Fibroblast of skin of right biceps (primary cell): ENCODE measurements around the gene PARD3.
"Not testable (repeated sequence)": the region's sequence is repeated elsewhere in the genome, so short reads cannot be mapped to it uniquely, and the experiment has no call there.

ENCODE experiments used
- DNase-seq: peaks from one replicate; pipeline ENCODE4 v3.0.0-alpha.2; 2013

The PARD3 gene

DNA sequence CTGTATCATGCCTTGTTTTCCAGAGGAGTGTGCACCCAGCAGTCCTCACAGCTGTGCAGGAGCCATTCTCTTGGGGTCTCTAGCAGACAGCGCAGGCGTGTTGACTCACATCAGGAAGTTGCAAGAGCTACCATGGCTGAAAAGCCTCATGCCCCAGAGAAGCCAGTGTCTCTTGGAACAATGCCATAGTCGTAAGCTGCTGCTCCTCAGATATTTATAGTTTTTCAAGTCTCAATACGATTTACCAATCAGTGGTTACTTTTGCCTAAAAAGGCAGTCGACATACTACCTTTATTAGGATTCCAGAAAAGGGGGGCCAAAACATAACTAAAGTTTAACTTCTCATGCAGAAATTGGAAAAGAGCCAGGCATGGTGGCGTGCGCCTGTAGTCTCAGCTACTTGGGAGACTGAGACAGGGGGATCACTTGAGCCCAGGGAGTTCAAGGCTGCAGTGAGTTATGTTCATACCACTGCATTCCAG lies 407.7 kb downstream of the PARD3 start:
- DNase-seq: peak; percentile 61

DNA sequence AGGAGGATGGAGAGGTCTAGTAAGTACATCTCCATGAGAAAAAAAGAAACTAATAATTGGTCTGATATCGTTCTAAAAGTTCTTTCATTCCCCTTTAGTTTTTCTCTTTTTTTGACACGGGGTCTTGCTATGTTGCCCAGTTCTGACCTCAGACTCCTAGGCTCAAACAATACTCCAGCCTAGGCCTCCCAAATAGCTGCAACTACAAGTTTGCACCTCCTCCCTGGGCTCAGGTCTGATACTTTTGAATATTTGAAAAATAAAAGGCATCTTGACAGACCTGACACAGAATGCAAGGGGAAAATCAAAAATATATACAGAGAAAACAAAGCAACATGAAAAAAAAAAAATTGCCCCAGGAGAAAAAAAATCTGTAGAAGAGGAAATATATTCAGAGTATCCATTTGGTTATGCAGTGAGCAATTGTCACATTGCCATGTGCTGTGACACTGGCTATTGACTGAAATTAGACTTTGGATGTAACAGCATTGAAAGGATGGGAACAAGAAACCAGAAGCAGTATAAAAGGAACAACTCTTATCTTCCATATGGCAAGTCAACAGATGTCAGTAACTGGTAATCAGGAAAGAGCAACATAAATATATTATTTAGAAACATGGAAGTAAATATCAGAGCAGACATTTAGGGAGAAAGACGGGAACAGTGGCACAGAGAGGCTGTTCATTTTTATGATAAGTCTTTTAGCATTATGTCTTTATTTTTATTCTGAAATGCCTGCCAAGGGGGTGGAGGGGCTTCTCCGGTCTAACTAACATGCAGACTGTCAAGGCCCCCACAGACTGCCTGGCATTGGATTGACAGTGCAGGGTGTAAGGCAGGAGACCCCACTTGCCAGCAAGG lies 408.4 kb downstream of the PARD3 start:
- DNase-seq: no peak

DNA sequence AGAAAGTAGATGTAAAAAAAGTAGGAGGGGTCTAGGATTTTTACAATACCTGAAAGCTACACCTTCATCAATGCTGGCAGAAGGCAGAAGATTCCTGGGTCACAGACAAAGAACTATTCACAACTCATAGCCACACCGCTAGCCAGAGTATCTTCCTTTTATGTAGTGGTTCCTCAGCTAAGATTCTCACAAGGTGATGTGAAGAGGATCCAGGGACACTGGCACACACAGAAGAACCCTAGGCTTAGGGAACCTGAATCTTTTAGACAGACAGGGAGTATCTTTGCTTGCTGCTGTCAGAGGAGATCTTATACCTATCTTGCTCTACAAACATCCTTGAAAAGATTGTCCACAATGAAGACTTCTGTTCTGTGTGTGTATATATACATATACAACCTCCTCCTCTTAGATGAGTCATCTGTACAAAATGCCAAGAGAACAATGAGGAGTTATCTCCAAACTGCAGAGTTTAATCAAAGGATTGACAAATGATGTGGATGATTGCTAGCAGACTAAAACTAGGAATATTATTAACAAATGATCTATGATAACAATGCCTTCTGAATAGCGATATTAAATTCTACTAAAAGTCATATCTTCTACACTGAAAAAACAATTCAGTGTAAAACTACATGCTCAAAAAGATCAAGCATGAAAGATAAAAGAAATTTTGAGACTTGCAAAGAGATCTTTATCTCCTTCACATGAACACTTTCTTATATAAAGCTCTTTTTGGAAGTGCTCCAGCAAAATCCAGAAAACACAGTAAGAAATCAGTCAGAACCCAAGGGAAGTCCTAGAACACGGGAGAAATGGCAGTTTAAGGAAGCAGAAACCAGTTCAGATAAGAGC lies 409.3 kb downstream of the PARD3 start:
- peak; percentile 56 for DNase-seq

DNA sequence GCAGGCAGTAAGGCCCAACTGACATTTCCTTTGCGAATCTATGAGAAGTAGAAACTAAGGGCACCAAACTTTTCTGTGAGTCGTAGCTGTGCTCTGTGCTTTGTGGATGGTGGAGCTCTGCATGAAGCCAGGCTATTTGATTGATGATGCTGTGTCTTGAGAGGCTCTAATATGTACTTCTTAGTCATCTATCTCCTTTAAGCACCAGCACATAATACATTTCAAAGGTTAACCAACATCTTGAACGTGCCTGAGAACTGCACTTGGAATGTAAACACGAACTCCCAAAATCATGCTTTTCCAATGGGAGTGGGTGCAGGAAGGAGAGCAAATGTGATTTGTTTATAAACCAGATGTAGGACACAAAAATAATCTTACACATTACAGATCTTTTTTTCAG lies 411.6 kb downstream of the PARD3 start:
- DNase-seq: peak; percentile 82

DNA sequence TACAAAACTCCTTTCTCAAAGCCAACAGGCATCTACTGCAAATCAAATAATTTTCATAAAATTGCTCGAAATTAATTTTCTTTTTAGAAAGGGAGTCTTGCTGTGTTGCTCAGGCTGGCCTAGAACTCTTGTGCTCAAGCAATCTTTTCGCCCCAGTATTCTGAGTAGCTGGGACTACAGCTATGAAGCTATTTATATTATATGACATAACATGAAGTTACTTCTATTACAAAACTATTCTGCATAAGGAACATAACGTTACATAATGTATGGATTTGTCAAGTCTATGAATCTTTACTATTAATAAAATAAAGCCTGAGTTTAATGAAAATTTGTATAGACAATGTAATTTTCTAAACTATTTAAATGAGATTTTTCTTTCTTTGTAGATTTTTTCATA lies 415.0 kb downstream of the PARD3 start:
- DNase-seq: no peak

DNA sequence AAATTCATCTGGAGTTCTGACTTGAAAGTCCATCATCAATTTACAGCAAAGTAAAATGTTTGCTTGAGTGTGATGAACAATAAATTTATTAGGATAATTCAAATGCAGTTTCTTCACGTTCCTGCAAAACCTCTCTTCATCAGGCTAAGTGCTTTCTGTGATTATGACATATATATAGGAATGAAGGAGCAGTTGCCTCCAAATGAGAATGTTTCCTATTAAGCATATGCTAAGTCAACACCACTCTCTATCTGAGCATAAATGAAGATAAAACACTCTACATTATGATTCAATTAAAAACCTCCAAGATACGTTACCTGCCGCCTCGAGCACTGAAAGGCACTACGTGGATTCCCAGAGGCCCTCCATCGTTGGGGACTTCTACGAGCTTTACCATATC lies 416.1 kb downstream of the PARD3 start:
- DNase-seq: no peak

DNA sequence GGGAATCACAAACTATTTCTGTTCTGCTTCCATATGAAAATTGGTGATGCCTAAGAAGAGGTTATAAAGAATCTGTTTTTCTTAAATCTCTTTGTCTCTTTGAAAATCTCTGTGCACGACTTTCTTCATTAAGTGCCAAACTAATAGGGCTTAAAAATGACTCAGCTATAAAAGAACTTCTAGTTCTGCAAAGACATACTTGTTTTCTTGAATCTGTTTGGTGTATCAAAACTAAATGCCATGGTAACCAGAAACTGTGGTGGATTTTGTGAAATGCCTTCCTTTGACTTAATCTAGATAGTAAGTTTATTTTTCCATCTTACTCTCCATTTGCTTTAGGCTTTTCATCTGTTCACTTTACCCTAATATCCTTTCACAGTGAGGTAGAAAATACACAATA lies 417.8 kb downstream of the PARD3 start:
- DNase-seq: peak; percentile 45

DNA sequence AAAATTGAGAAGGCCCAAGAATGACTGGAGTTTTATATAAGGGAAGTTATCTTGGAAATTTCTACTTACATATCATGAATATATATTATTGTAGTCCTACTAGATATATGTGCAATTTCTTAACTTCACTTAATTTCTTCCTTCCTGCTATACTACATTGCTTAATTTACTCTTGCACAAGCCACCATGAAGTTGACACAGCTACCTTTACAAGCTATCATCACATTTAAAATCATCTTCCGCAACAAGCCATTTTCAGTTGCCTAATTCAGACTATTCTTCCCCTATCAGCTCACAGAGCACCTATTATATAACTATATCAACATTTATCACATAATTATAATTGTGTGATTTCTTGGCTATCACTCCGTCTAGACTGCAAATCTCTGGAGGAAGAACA lies 418.4 kb downstream of the PARD3 start:
- no peak for DNase-seq

DNA sequence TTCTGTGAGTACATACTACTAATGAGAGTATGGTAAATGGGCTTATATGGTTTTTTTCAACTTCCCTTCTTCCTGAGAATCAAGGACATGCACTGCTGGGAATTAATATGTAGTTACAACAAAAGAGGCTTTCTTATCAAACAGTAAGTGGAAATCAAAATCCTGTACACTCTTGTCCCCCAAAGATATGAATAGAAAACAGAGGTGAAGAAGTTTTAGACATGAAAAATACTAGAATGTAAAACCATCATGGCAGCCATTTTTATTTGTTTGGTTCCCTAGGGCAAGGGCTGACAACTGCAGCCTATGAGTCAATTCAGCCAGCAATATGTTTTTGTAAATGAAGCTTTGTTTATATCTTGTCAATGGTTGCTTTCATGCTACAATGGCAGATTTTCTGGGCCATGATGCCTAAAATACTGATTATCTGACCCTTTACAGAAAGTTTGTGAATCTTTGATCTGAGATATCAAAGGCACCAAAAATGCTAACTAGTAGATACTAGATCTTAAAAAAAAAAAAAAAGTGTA lies 422.4 kb downstream of the PARD3 start:
- no peak for DNase-seq

DNA sequence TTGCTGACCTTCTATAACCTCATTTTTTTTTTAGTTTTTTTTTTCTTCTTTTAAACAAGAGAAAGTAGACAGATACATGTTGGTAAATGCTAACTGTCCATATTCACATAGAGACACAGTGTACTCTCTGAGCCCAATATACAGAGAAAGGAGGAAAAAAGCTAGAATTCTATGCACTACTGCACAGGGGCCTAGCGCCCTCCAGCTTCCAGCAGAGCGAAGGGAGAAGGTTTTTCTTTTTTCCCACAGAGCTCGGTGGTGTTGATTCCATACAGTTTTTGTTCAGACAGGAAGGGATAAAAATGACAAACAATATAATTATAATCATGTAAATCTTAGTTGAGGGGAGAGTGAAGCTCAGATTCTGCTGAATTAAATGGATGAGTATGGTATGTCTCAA lies 423.9 kb downstream of the PARD3 start:
- not testable (repeated sequence) for DNase-seq

DNA sequence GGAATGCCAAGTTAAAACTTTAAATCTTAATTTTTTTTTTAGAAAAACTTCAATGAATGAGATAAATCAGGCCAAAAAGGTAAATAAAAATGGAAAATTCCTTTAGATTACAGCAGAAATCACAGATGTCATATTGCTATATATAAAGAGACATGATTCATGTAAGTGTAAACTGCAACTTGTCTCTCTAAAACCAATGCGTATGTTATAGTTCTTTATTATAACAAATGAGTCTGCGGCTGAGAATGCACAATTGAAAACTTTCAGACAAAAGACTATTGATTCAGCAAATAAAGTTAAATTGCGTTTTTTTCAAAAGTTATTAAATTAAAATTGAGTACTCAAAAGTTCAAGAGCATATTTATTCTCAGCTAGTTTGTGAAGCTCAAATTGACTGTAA lies 425.3 kb downstream of the PARD3 start:
- DNase-seq: no peak

DNA sequence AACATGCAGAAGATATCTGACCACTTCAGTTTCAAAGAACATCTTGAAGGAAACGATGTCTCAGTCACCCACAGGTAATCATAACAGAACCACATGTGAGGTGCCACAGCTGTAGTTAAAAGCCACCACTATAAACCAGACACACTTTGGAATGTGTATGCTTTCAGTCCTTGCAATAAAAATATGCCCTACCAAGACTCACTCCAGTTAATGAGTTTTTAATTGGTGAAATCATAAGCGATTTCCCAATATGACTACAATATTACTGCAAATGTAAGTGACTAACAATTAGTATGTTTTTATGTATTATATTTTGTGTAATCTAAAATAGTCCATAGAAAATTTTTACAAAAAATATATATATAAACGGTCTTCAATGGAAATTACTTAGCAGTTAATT lies 428.2 kb downstream of the PARD3 start:
- DNase-seq: peak; percentile 23

DNA sequence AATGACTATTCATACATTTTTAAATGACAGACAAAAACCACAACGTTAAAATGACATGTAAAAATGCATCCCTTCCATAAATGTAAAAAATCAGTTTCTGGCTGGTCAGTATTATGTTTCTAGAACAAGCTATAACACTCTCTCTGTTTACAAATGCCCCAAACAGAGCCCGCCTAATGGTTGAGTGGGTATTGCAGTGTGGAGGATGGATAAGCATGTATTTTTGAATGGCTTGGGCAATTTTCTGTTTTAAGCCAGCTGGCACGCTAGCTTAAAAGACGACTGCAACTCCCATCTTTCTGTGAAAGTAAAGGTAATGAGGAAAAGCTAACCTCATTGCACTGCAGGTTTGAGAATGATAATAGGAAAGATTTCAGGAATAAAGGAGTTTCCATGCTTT lies 430.7 kb downstream of the PARD3 start:
- no peak for DNase-seq

DNA sequence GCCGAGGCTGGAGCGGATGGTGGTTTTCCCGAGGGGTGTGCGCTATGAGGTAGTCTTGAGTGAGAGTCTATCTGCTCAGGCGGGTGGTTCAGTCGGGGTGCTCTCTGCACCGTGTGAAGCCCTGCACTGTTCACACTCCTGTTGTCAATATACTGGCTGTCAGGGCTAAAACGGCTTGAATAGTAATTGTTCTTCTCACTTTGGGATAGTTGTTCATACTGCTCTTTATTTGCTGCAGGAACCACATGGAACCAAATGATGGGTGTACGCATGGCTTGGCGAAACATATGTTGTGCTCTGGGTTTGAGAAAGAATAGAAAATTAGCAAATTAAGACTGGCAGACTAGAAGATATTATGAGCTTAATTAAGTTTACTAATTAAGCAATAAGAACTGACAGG lies 432.5 kb downstream of the PARD3 start:
- DNase-seq: no peak

DNA sequence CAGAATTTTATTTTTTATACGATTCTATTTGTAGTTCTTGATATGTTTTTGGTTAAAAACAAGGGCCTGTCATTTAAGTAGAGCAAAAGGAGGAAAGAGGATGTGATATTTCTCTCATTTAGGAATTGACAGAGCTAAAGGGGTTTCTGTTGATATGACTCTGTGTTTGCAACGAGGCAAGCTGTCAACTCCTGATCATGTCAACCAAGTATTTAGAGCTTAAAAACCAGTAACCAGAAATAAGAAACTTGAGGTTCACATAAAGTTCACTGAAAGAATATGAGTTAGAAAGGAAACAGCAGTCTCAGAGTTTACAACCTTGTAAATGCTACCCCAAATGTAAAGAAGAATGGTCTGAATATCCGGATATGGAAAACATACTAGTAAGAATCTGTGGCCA lies 434.2 kb downstream of the PARD3 start:
- no peak for DNase-seq

DNA sequence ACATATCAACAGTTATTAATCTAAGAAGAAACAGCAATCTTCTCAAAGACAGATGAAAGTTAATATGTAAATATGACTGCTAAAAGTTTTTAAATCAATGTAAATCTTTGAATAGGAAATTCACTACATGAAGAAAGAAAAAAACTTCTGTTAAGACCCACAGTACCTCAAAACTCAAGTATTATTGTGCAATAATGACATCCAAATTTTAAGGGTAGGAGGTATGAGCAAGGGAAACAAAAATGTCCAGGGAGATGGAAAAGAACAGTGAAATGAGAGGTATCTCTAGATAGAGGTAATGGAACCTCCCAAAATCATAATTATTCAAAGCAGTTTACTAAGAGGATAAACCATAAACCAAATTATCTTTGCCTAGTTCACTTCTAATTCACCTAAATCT lies 436.8 kb downstream of the PARD3 start:
- DNase-seq: no peak

DNA sequence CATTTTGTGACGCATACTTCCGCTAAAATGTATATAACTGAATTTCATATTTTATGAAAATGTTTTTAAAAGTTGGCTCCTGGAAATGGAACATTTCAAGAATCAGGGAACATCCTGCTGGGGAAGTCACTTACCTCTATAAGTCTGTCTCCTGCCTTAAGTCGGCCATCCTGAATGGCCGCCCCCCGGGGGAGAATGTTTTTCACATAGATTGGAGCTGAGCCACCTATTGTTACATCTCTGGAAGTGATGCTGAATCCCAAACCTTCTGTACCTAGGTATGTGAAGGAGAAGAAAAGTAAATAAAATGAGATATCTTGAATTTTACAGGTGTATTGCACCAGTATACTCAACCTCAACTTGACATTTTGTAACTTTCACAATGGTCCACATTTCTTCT lies 437.3 kb downstream of the PARD3 start:
- no peak for DNase-seq

DNA sequence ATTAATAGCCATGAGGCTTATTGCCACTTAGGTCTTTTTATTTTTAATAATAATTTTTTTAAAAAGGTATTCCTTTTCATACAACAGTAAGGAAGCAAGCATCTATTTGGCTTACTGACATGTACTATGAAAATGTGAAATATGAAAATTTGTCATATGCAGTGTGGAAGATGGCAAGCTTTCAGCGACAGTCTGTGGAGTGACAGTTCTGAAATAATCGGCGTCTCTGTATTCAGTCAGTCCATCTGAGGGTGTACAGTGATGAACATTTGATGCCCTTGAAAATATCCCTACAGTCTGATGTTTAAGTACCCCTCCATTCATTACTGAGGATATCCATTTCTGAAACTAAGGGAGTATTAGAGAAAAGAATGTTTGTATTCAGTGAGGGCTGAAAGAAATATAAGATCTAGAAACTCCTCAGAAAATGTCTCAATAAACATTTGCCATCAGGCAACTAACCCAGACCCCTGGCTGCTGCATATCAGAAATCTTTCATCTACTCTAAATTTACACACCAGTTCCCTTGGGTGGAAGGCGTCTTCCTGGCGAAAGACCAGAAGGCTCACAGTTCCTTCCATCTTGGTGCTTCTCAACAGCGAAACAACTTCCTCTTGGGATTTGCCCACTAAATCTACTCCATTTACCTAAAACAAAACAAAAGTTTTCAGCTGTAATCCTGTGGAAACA lies 440.6 kb downstream of the PARD3 start:
- no peak for DNase-seq

DNA sequence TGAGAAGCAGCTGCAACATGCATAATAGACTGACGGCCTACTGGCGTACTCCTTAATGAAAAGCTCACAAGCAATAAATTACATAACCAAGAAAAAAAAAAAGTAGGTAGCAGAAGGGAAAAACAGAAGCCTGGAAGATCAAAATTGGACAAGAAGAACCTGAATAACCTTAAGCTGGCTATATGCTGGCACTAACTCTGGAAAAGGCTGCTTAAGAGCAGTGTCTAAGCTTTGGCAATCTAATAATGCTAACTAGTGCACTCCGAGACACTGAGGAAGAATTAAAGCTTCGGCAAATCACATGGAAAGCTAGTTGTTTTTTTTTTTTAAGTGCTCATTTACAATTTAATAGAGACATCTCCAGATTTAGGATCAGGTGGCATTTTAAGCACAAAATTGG lies 441.9 kb downstream of the PARD3 start:
- no peak for DNase-seq

DNA sequence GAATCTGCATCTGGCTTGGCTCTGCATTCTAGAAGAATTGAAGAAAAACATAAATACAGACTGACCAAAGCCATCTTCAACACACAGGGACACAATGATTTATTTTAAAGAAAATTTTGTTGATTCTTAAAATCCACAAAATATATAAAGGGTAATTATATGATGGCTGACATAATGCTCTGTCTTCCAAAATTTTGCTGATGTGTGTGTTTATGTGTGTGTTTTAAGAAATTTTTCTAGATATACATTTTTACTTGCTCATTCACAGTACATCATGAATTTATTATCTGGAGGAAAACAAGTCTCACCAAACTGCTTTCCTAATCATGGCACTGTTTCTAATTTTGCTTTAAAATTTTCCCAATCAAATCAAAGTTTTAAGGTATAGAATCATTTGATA lies 442.6 kb downstream of the PARD3 start:
- no peak for DNase-seq

DNA sequence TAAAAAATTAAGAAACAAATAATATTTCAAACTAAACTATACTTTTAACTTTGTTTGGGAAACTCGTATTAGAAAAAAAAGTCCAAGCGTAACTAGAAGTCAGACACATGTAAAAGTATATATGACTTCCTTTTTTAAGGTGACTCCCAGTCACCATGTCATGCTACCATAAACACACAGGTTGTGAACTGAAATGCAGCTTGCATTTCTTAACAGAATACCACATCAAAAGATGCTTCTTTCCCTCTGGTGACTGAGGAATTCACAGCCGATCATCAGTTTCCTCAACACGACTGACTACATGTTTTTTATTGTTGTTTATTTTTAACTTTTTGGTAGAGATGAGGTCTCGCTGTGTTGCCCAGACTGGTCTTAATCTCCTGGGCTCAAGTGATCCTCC lies 445.0 kb downstream of the PARD3 start:
- DNase-seq: no peak

DNA sequence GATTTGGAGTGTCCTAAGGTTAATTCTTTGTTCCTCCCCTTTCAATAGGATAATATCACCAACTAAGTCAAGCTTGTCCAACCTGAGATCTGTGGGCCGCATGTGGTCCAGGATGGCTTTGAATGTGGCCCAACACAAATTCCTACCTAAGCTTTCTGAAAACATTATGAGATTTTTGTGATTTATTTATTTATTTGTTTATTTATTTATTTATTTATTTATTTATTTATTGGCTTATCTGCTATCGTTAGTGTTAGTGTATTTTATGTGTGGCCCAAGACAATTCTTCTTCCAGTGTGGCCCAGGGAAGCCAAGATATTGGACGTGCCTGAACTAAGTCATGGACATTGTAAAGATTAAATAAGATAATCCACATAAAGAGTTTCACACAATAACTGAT lies 446.0 kb downstream of the PARD3 start:
- no peak for DNase-seq
